CD8-positive, alpha-beta memory T cell (primary cell): ENCODE data around the gene PGM2L1. TPM values are rescaled to one million over a fixed set of nuclear protein-coding genes. Genes with fewer than 3 reads are reported as not detected.

Source experiments
- CTCF ChIA-PET: fragments of 350-600 bp; sonication (Branson Sonifier 250); formaldehyde crosslinking; loops from one replicate; lab custom pipeline; 2021; ENCODE audit warnings: antibody characterized with exemption; lab: Charles Lee
- POLR2A ChIA-PET: fragments of 350-600 bp; sonication (Branson Sonifier 250); formaldehyde crosslinking; loops from one replicate; lab custom pipeline; 2021; ENCODE audit warnings: antibody characterized with exemption; lab: Charles Lee
- DNase-seq, 5 donors: peaks; one replicate each; pipeline versions ENCODE4 v3.0.0 to v3.0.0-alpha.2; 2020 to 2022; ENCODE audit warnings: mixed read lengths in 1 of 5
- H3K27ac ChIP-seq: one replicate; pipeline ENCODE4 v1.7.0; 2013; ENCODE audit warnings: low read depth, mild to moderate bottlenecking, low read length, moderate library complexity
- H3K27me3 ChIP-seq: 2 replicates; pipeline ENCODE4 v1.7.0; 2013; ENCODE audit warnings: low read length, mild to moderate bottlenecking; ENCODE audit not compliant: insufficient read depth, poor library complexity, severe bottlenecking
- H3K36me3 ChIP-seq: 2 replicates; pipeline ENCODE4 v1.7.0; 2013; ENCODE audit warnings: mild to moderate bottlenecking, low read length, moderate library complexity; ENCODE audit not compliant: insufficient read depth
- H3K4me1 ChIP-seq: 2 replicates; pipeline ENCODE4 v1.7.0; 2013; ENCODE audit warnings: mild to moderate bottlenecking, low read length, moderate library complexity; ENCODE audit not compliant: insufficient read depth
- H3K4me3 ChIP-seq: 2 replicates; pipeline ENCODE4 v1.7.0; 2013; ENCODE audit warnings: mild to moderate bottlenecking, low read length
- H3K9me3 ChIP-seq: 2 replicates; pipeline ENCODE4 v1.7.0; 2013; ENCODE audit warnings: mild to moderate bottlenecking, low read length
- H3K27ac Mint-ChIP-seq, 8 donors: one replicate each; pipeline ENCODE4 v1.8.0; 2020 to 2021; ENCODE audit warnings: mixed read lengths in 8 of 8, mild to moderate bottlenecking in 6 of 8, inconsistent platforms in 3 of 8, moderate library complexity in 3 of 8
- H3K27me3 Mint-ChIP-seq, 2 donors: one replicate each; pipeline ENCODE4 v1.8.0; 2020 to 2021; ENCODE audit warnings: mixed read lengths in 2 of 2, mild to moderate bottlenecking in 1 of 2, moderate library complexity in 1 of 2
- H3K36me3 Mint-ChIP-seq, 3 donors: one replicate each; pipeline ENCODE4 v1.8.0; 2020 to 2021; ENCODE audit warnings: mixed read lengths in 3 of 3, inconsistent platforms in 1 of 3, mild to moderate bottlenecking in 1 of 3
- H3K4me1 Mint-ChIP-seq, 3 donors: one replicate each; pipeline ENCODE4 v1.8.0; 2020 to 2021; ENCODE audit warnings: mixed read lengths in 3 of 3, inconsistent platforms in 1 of 3, mild to moderate bottlenecking in 1 of 3
- H3K4me3 Mint-ChIP-seq, 7 donors: one replicate each; pipeline ENCODE4 v1.8.0; 2020 to 2021; ENCODE audit warnings: mixed read lengths in 7 of 7, mild to moderate bottlenecking in 6 of 7, moderate library complexity in 4 of 7, inconsistent platforms in 2 of 7
- H3K9me3 Mint-ChIP-seq, 5 donors: one replicate each; pipeline ENCODE4 v1.8.0; 2020 to 2022; ENCODE audit warnings: mixed read lengths in 5 of 5, mild to moderate bottlenecking in 3 of 5, moderate library complexity in 2 of 5, inconsistent platforms in 1 of 5
- polyA plus RNA-seq: library from polyadenylated mRNA; unstranded; fragments of 300-500 nt; fragmentation: Illumina TruSeq; gene quantifications from one replicate; pipeline ENCODE4 v1.2.3, GENCODE V29; 2021
- total RNA-seq, 2 experiments: library from RNA; stranded (reverse); gene quantifications; one replicate each; pipeline ENCODE4 v1.2.3, GENCODE V29; 2021

The PGM2L1 gene
- total and polyA plus RNA-seq, 3 experiments from 2014 or later: 4.6 to 9.8 (median 9.6) TPM

GRCh38 chr11:74319139-74319816, 79.0 kb downstream of the PGM2L1 start:
- H3K27me3 ChIP-seq: no peaks in the 10 kb centered on the region
- H3K36me3 ChIP-seq: no peaks in the 10 kb centered on the region
- H3K4me3 ChIP-seq: no peak overlapping the region
- no peak for DNase-seq
- no peak overlapping the region for H3K27ac ChIP-seq
- H3K9me3 ChIP-seq: no peaks in the 10 kb centered on the region
- Mint-ChIP-seq H3K9me3 (peaks cover 18 to 27% (median 24%) of the 10 kb centered on the region in 5 donors), H3K27me3 (peaks cover 15 to 32% of the 10 kb centered on the region in 2 donors), H3K4me3 (no peak overlapping the region), H3K27ac (no peak overlapping the region), H3K36me3 (peaks cover 0 to 20% (median 2%) of the 10 kb centered on the region in 3 donors), H3K4me1 (no peaks in the 10 kb centered on the region)
- ChIA-PET POLR2A (no interaction called here), CTCF (no interaction called here)
- H3K4me1 ChIP-seq: no peaks in the 10 kb centered on the region

GRCh38 chr11:74318241-74318932, 79.8 kb downstream of the PGM2L1 start:
- ChIA-PET CTCF (no interaction called here), POLR2A (no interaction called here)
- Histone ChIP-seq H3K4me1 (no peaks in the 10 kb centered on the region), H3K36me3 (no peaks in the 10 kb centered on the region), H3K27ac (no peak overlapping the region), H3K9me3 (no peaks in the 10 kb centered on the region), H3K4me3 (no peak overlapping the region), H3K27me3 (no peaks in the 10 kb centered on the region)
- Mint-ChIP-seq H3K27me3 (peaks cover 15 to 38% of the 10 kb centered on the region in 2 donors), H3K4me1 (no peaks in the 10 kb centered on the region), H3K27ac (no peak overlapping the region), H3K4me3 (no peak overlapping the region), H3K9me3 (peaks cover 18 to 27% (median 24%) of the 10 kb centered on the region in 5 donors), H3K36me3 (peaks cover 0 to 20% (median 2%) of the 10 kb centered on the region in 3 donors)
- DNase-seq: no peak

GRCh38 chr11:74316772-74317505, 81.3 kb downstream of the PGM2L1 start:
- ChIA-PET POLR2A (no interaction called here), CTCF (no interaction called here)
- no peaks in the 10 kb centered on the region for H3K9me3 ChIP-seq
- Mint-ChIP-seq H3K36me3 (peaks cover 0 to 20% (median 2%) of the 10 kb centered on the region in 3 donors), H3K27me3 (peaks cover 16 to 42% of the 10 kb centered on the region in 2 donors), H3K4me1 (peaks cover 0 to under 1% (median 0%) of the 10 kb centered on the region in 3 donors), H3K9me3 (peaks cover 18 to 27% (median 24%) of the 10 kb centered on the region in 5 donors), H3K27ac (no peak overlapping the region), H3K4me3 (no peak overlapping the region)
- H3K4me3 ChIP-seq: no peak overlapping the region
- no peak for DNase-seq
- no peaks in the 10 kb centered on the region for H3K27me3 ChIP-seq
- no peaks in the 10 kb centered on the region for H3K4me1 ChIP-seq
- no peaks in the 10 kb centered on the region for H3K36me3 ChIP-seq
- H3K27ac ChIP-seq: no peak overlapping the region

- peaks cover 11 to 20% (median 12%) of the 10 kb centered on the region in 5 donors for H3K9me3 Mint-ChIP-seq
- CTCF ChIA-PET: no interaction called here
- DNase-seq: no peak
- peaks cover 0 to 8% (median 0%) of the 10 kb centered on the region in 3 donors for H3K36me3 Mint-ChIP-seq
- H3K27me3 Mint-ChIP-seq: peaks cover 19 to 54% of the 10 kb centered on the region in 2 donors
- H3K9me3 ChIP-seq: no peaks in the 10 kb centered on the region
- H3K27ac Mint-ChIP-seq: no peak overlapping the region
- H3K4me3 Mint-ChIP-seq: peak overlapping the region in 1 of 7 donors; percentile 3
- H3K4me1 Mint-ChIP-seq: peaks cover 5 to 13% (median 12%) of the 10 kb centered on the region in 3 donors
- H3K27me3 ChIP-seq: peaks cover 15% of the 10 kb centered on the region
- POLR2A ChIA-PET: no interaction called here
- H3K4me1 ChIP-seq: peaks cover 6% of the 10 kb centered on the region
- no peaks in the 10 kb centered on the region for H3K36me3 ChIP-seq
- H3K4me3 ChIP-seq: no peak overlapping the region
- H3K27ac ChIP-seq: no peak overlapping the region
These were observed 85.9 kb downstream of the PGM2L1 start for GRCh38 chr11:74312326-74312725.

DNA sequence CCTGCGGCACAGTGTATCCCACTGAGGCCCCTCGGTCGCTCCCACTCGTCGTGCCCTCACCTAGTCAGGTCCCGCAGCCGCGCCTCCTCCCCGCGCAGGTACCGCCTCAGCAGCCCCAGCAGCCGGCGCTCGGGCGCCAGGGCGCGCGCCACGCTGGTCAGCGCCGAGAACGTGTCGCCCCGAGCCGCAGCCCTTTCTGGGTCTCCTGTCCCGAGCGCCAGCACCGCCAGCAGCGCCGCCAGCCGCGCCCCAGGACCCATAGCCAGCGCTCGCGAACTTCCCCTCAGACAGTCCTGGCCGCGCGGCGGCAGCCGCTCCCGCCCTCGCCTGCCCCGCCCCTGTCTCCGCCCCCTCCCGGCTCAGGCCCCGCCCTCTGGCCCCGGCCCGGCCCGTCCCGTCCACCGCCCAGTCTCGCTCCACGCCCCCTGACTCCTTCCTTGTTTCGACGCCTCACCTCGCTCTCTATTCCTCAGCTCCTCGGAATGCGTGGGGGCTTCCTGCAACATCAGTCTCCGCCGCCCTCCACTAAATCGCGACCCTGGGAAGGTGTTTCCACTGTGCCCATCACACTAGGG, 86.8 kb downstream of the PGM2L1 start, which contains the start of gene P4HA3:
P4HA3 (minus strand) TSS at position 289 of the 575 bp plus-strand sequence; CDS start at position 260, 29 bp downstream.
- ChIA-PET POLR2A (no interaction called here), CTCF (no interaction called here)
- Mint-ChIP-seq H3K9me3 (peaks cover 3 to 11% (median 5%) of the 10 kb centered on the region in 5 donors), H3K4me1 (peaks cover 5 to 13% (median 12%) of the 10 kb centered on the region in 3 donors), H3K36me3 (peaks cover 0 to under 1% (median 0%) of the 10 kb centered on the region in 3 donors), H3K27ac (no peak within 1 kb of the TSS), H3K4me3 (peak within 1 kb of the TSS in 6 of 7 donors; percentile 35 to 76 (median 53)), H3K27me3 (peaks cover 12 to 63% of the 10 kb centered on the region in 2 donors)
- Histone ChIP-seq H3K27me3 (peaks cover 17% of the 10 kb centered on the region), H3K27ac (no peak within 1 kb of the TSS), H3K4me1 (peaks cover 6% of the 10 kb centered on the region), H3K4me3 (peak within 1 kb of the TSS; percentile 23), H3K36me3 (no peaks in the 10 kb centered on the region), H3K9me3 (no peaks in the 10 kb centered on the region)
- peak; percentile 4 to 45 (median 13) for DNase-seq

GRCh38 chr11:74310857-74311256, 87.4 kb downstream of the PGM2L1 start:
- no peak overlapping the region for H3K27ac ChIP-seq
- Mint-ChIP-seq H3K36me3 (no peaks in the 10 kb centered on the region), H3K27ac (no peak overlapping the region), H3K4me3 (peak overlapping the region in 4 of 7 donors; percentile 35 to 57 (median 44)), H3K4me1 (peaks cover 5 to 13% (median 12%) of the 10 kb centered on the region in 3 donors), H3K27me3 (peaks cover 12 to 69% of the 10 kb centered on the region in 2 donors), H3K9me3 (peaks cover 2 to 7% (median 3%) of the 10 kb centered on the region in 5 donors)
- ChIA-PET POLR2A (no interaction called here), CTCF (no interaction called here)
- peaks cover 6% of the 10 kb centered on the region for H3K4me1 ChIP-seq
- DNase-seq: no peak
- no peaks in the 10 kb centered on the region for H3K36me3 ChIP-seq
- peaks cover 17% of the 10 kb centered on the region for H3K27me3 ChIP-seq
- H3K4me3 ChIP-seq: peak overlapping the region; percentile 23
- H3K9me3 ChIP-seq: no peaks in the 10 kb centered on the region

GRCh38 chr11:74307434-74307833, 90.8 kb downstream of the PGM2L1 start:
- CTCF ChIA-PET: no interaction called here

More at GRCh38 chr11:74307434-74307833, 90.8 kb downstream of the PGM2L1 start:
- no peak for DNase-seq
- Histone ChIP-seq H3K4me1 (peaks cover 6% of the 10 kb centered on the region), H3K9me3 (no peaks in the 10 kb centered on the region), H3K4me3 (no peak overlapping the region), H3K36me3 (no peaks in the 10 kb centered on the region), H3K27ac (no peak overlapping the region), H3K27me3 (peaks cover 22% of the 10 kb centered on the region)
- POLR2A ChIA-PET: no interaction called here
- H3K9me3 Mint-ChIP-seq: no peaks in the 10 kb centered on the region
- H3K36me3 Mint-ChIP-seq: no peaks in the 10 kb centered on the region
- peaks cover 5 to 13% (median 12%) of the 10 kb centered on the region in 3 donors for H3K4me1 Mint-ChIP-seq
- no peak overlapping the region for H3K27ac Mint-ChIP-seq
- H3K27me3 Mint-ChIP-seq: peaks cover 19 to 79% of the 10 kb centered on the region in 2 donors
- H3K4me3 Mint-ChIP-seq: no peak overlapping the region
